Brain microvascular endothelial cell (primary cell): ENCODE data around the gene CSK.

ENCODE experiments used
- DNase-seq: peaks from one replicate; pipeline ENCODE4 v3.0.0-alpha.2; 2020
- H3K27ac ChIP-seq: fragments of 250-450 bp; sonication (Bioruptor Pico); 2 replicates; pipeline ENCODE4 v1.5.1; 2020; ENCODE audit warnings: mild to moderate bottlenecking, moderate library complexity
- H3K27me3 ChIP-seq: fragments of 250-450 bp; sonication (Bioruptor Pico); replicated peaks from 2 replicates; pipeline ENCODE4 v1.5.1; 2020; ENCODE audit warnings: mild to moderate bottlenecking
- H3K36me3 ChIP-seq: fragments of 250-450 bp; sonication (Bioruptor Pico); replicated peaks from 2 replicates; pipeline ENCODE4 v1.5.1; 2020; ENCODE audit warnings: mild to moderate bottlenecking
- H3K4me3 ChIP-seq: 2 replicates; pipeline ENCODE4 v1.5.1; 2011; ENCODE audit warnings: low read depth, mild to moderate bottlenecking, control low read depth, low read length, moderate library complexity
- in situ Hi-C: cut with HindIII; loops from 2 replicates; pipeline ENCODE4 v1.10.0; 2017; ENCODE audit warnings: low sequenced_read_pairs, low pct_ligation_motif_present
- TF ChIP-seq, protein P1 (sequence below): IDR thresholded peaks from 2 replicates; pipeline ENCODE4 v1.5.1; 2011; ENCODE audit warnings: low read depth, mild to moderate bottlenecking, moderate library complexity, low read length, control low read depth, inconsistent platforms; ENCODE audit errors: missing control alignments

CSK gene

DNA sequence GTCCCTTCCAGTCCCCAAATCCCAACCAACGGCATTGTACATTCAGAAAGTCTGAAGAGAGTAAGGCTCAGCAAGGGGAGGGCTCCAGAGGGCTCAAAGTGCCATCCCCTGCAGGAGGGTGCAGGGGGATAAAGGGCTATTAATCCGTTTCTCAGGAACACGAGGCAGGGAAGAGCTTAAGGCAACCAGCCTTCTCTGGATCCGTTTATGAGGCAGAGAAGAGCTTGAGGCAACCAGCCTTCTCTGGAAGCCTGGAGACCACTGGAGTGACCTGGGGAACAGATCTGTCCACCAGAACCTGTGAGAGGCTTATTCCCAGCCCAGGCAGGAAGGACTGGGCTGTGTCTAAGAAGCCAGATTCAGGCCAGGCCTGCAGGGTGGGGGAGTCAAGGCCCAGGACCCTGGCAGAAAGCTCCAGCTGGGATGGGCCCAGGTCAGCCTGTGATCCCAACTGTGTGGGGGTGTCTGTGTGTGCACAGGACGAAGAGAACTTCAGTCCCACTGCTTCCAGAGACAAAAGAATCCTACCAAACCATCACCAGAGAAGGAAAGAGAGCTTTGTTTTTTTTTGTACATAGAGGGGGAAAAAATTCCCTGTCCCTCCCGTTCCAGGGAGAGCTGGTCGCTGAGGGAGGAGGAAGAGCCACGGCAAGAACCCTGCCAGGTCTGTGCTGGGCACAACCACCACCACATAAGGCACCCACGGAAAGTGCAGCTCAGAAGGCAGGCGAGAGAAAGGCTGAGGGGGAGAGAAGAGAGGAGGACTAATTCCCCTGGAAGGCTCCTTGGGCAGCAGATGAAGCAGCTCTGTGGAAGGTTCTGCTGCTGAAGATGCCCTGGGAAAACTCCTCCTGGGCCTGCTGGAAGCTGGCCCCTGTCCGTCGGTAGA lies 62.7 kb downstream of the CSK start:
- no peaks in the 10 kb centered on the region for H3K27me3 ChIP-seq
- peaks cover 16% of the 10 kb centered on the region for H3K36me3 ChIP-seq
- in situ Hi-C loops = no loop called here
- no peak overlapping the region for H3K4me3 ChIP-seq
- DNase-seq = no peak
- TF ChIP-seq, protein P1, sequence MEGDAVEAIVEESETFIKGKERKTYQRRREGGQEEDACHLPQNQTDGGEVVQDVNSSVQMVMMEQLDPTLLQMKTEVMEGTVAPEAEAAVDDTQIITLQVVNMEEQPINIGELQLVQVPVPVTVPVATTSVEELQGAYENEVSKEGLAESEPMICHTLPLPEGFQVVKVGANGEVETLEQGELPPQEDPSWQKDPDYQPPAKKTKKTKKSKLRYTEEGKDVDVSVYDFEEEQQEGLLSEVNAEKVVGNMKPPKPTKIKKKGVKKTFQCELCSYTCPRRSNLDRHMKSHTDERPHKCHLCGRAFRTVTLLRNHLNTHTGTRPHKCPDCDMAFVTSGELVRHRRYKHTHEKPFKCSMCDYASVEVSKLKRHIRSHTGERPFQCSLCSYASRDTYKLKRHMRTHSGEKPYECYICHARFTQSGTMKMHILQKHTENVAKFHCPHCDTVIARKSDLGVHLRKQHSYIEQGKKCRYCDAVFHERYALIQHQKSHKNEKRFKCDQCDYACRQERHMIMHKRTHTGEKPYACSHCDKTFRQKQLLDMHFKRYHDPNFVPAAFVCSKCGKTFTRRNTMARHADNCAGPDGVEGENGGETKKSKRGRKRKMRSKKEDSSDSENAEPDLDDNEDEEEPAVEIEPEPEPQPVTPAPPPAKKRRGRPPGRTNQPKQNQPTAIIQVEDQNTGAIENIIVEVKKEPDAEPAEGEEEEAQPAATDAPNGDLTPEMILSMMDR = no peak
- H3K27ac ChIP-seq = no peak overlapping the region

DNA sequence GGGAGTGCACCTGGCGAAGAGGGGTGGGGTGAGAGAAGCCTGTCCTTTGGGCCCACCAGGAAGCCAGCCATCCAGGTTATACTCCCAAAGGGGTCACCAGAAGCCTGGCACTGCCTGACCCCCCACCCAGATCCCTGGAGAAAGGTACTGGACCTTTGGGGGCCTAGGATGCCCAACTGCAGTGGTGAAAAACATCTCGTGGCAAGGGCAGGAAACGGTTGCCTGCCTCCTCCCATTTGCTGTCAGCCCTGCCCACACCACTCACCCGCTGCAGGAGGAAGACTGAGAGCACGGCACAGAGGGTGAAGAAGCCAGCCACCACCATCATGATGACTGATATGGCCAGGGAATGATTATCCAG lies 63.3 kb downstream of the CSK start:
- Histone ChIP-seq H3K27me3 (no peaks in the 10 kb centered on the region), H3K4me3 (no peak overlapping the region), H3K27ac (no peak overlapping the region), H3K36me3 (peaks cover 23% of the 10 kb centered on the region)
- in situ Hi-C loops = no loop called here
- TF ChIP-seq, protein P1 = no peak
- no peak for DNase-seq

DNA sequence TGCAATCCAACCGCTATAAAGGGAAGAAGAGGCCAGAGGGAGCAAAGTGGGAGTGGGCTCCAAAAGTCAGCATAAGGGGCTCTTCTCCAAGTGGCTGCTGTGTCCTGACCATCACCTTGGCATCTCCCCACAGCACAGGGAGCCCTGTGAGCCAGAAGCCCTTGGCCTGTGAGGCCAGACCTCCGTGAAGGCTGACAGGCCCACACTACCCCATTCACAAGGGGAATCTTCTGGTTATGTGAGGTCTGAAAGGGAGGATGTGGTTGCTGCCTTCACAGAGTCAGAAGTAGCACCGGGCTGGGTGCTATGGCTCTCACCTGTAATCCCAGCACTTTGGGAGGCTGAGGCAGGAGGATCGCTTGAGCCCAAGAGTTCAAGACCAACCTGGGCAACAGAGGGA lies 63.7 kb downstream of the CSK start:
- no peak for DNase-seq
- in situ Hi-C loops = no loop called here
- no peaks in the 10 kb centered on the region for H3K27me3 ChIP-seq
- no peak overlapping the region for H3K4me3 ChIP-seq
- peaks cover 25% of the 10 kb centered on the region for H3K36me3 ChIP-seq
- no peak overlapping the region for H3K27ac ChIP-seq
- TF ChIP-seq, protein P1 = no peak

DNA sequence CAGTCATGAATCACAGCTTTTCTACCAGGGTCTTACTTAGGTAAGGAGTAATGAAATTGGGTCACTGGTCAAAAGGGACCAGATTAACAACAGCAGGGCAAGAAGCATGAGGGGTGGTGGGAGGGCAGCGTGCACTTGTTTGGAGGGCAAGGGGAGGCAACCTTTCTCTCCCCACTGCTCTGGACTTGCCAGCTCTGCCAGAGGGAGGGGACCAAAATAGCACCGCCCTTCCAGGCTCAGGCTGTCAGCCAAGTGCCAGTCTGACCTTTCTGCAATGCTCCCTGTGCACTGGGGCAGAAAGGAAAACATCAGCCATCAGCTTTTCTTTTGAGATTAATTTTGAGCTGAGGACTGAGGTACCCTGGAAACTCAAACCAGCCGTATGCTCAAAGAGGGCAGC lies 65.6 kb downstream of the CSK start:
- Histone ChIP-seq H3K27ac (no peak overlapping the region), H3K36me3 (peaks cover 35% of the 10 kb centered on the region), H3K27me3 (no peaks in the 10 kb centered on the region), H3K4me3 (no peak overlapping the region)
- TF ChIP-seq, protein P1 = no peak
- in situ Hi-C loops = no loop called here
- DNase-seq = no peak

DNA sequence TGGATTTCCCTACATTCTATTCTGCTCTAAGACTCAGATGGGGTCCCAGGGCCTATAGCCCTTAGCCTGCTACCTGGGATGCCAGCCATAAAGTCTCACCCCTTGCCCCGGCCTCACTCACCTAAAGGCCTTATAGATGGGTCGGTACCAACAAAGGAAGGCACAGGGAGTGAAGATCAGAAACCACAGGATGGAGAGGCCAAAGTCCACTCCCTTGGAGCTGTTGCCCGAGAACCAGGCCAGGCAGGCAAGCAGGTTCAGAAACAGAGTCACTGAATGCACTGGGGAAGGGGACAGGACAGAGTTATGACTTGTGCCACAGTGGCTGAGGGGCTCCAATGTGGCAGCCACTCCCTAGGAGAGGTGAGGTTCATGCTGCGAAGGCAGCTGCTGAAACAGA lies 68.5 kb downstream of the CSK start:
- TF ChIP-seq, protein P1 = no peak
- in situ Hi-C loops = no loop called here

DNA sequence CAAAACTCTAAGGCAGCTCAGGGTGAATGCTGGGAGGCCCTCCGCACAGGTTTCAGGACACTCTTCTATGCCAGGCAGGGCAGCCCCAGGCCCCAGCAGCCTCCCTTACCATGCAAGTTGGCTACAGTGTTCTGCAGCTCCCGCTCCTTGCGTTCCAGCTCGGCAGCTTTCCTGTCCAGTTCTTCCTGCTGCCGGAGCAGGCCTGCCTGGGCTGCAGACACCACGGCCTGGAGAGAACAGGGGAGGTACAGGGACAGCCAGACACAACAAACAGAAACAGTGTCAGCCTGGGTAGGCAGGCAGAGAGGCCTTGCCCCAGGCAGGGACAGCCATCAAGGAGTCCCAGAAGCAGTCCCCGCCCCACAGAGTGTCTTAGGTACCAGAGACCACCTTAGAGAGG lies 70.1 kb downstream of the CSK start:
- DNase-seq = no peak
- Histone ChIP-seq H3K27me3 (no peaks in the 10 kb centered on the region), H3K4me3 (no peak overlapping the region), H3K27ac (no peak overlapping the region), H3K36me3 (peaks cover 40% of the 10 kb centered on the region)
- TF ChIP-seq, protein P1 = no peak
- in situ Hi-C loops = no loop called here

More for the DNA sequence above, 68.5 kb downstream of the CSK start:
- Histone ChIP-seq H3K27ac (no peak overlapping the region), H3K27me3 (no peaks in the 10 kb centered on the region), H3K4me3 (no peak overlapping the region), H3K36me3 (peaks cover 40% of the 10 kb centered on the region)
- no peak for DNase-seq
